ENCODE data around the gene TMEM266. TPM values are rescaled to one million over a fixed set of nuclear protein-coding genes. Genes with fewer than 3 reads are reported as not detected.

Gene TMEM266
- total RNA-seq, 4 donors from 2014 or later = 0.75 to 5.4 TPM; not detected in 2

GRCh38 chr15:76200641-76201105, 140.9 kb downstream of the TMEM266 start:
- TF ChIP-seq, protein P1, sequence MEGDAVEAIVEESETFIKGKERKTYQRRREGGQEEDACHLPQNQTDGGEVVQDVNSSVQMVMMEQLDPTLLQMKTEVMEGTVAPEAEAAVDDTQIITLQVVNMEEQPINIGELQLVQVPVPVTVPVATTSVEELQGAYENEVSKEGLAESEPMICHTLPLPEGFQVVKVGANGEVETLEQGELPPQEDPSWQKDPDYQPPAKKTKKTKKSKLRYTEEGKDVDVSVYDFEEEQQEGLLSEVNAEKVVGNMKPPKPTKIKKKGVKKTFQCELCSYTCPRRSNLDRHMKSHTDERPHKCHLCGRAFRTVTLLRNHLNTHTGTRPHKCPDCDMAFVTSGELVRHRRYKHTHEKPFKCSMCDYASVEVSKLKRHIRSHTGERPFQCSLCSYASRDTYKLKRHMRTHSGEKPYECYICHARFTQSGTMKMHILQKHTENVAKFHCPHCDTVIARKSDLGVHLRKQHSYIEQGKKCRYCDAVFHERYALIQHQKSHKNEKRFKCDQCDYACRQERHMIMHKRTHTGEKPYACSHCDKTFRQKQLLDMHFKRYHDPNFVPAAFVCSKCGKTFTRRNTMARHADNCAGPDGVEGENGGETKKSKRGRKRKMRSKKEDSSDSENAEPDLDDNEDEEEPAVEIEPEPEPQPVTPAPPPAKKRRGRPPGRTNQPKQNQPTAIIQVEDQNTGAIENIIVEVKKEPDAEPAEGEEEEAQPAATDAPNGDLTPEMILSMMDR (IDR thresholded peaks at IDR 0.05; ENCODE audit: low read depth) = no peak

DNA sequence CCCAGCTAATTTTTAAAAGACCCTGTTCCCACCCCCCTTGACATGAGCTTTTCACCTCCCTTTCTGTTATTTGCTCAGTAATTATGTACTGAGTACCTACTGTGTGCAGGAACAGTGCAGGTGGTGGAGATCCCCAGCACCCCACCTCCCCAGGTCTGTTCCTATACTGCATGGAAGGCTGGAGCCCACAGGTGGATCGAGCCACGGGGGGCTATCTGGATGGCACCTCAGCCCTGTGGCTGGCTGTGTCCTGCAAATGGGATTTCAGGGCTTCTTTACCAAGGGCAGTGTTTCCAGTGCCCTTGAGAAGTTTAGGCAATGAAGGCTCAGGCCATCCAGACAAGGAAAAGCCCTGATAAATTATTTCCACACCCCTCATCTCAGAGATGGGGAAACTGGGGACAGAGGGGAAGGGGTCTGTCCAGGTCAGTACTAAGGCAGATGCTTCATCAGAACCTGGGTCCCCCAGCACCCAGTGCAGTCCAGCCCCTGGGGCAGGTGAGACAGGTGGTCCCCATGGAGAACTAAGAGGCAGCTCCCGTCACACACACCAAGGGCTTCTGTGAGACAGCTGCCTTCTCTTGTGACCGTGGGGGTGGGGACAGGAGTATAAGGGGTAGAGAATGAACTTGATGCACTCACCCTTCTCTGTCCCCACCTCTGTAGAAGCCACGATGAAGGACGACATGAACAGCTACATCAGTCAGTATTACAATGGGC, 141.9 kb downstream of the TMEM266 start:
- TF ChIP-seq, protein P1 (IDR thresholded peaks at IDR 0.05; ENCODE audit: low read depth) = no peak

GRCh38 chr15:76203346-76204108, 143.7 kb downstream of the TMEM266 start:
- TF ChIP-seq, protein P1 (IDR thresholded peaks at IDR 0.05; ENCODE audit: low read depth) = no peak

DNA sequence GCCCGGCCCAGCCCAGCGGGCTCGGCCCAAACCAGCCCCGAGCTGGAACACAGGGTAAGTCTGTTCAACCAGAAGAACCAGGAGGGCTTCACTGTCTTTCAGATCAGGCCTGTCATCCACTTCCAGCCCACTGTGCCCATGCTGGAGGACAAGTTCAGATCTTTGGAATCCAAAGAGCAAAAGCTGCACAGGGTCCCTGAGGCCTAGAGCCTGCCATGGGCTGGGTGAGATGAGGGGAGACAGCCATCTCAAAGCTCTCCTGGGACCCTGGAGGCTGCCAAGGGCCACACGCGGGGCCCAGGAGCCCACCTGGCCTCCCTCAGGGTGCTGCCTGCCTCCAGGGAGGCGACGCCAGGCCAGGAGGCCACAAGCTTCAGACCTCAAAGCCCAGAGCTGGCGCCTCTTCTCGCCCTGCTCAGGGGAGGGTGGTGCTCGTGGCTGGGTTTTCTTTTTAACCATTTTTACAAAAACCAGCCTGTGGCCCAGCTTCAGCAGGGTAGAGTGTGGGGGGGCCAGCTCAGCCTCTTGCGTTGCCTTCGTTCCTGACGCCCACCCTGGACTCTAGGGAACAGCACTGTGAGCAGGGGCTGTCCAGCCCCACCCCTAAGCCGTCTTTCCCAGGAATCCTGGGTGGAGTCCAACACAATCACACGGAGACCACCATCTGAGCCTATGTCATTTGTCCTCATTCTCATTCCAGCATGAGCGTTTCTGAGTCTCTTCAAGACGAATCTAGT, 144.5 kb downstream of the TMEM266 start:
- TF ChIP-seq, protein P1 (IDR thresholded peaks at IDR 0.05; ENCODE audit: low read depth) = no peak

- TF ChIP-seq, protein P1 (IDR thresholded peaks at IDR 0.05; ENCODE audit: low read depth) = no peak
Observed at GRCh38 chr15:76204916-76205460, 145.2 kb downstream of the TMEM266 start.

- TF ChIP-seq, protein P1 (IDR thresholded peaks at IDR 0.05; ENCODE audit: low read depth) = no peak
Observed at GRCh38 chr15:76206325-76206976, 146.7 kb downstream of the TMEM266 start.

Data from subcutaneous adipose tissue (tissue), 4 donors.